Central memory CD4-positive, alpha-beta T cell (primary cell): ENCODE data around the gene TYW5.

Experiments
- DNase-seq: peaks from one replicate; pipeline ENCODE4 v3.0.0; 2022
- total RNA-seq, 3 experiments: gene quantifications; one replicate each; lab custom pipeline; 2026; lab: John Stamatoyannopoulos, UW

The TYW5 gene, protein sequence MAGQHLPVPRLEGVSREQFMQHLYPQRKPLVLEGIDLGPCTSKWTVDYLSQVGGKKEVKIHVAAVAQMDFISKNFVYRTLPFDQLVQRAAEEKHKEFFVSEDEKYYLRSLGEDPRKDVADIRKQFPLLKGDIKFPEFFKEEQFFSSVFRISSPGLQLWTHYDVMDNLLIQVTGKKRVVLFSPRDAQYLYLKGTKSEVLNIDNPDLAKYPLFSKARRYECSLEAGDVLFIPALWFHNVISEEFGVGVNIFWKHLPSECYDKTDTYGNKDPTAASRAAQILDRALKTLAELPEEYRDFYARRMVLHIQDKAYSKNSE
- total RNA-seq, result 29.1 to 33.5 (median 31.7) reads per million in 3 experiments

GRCh38 chr2:199955339-199956061 lies at the start of gene TYW5, which contains the start of gene MAIP1:
TSS of gene TYW5 (minus strand) at chr2:199955491. CDS start at chr2:199955470, 21 bp downstream.
TSS of gene MAIP1 (plus strand) at chr2:199955582. CDS start at chr2:199955799, 217 bp downstream.
- DNase-seq, result peak; percentile 78

DNA sequence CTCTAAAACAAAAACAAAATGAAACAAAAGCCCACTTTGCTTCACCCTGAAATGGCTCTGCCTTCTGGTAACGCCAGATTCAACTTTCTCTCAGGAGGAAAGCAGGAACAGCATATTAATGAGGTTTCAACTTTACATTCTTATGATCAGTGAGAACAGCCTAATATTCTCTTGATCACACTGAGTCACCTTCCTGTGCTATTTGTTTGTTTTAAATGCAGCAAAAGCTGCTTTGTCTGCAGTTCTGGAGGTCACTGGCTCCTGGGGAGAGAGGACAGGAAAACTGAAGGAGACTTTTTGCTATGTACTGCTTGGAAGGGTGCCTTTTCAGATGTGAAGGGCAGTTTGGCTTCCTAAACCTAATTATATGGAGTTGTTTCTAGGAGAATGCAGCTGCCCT lies 48.2 kb upstream of the TYW5 start:
- DNase-seq, result no peak

DNA sequence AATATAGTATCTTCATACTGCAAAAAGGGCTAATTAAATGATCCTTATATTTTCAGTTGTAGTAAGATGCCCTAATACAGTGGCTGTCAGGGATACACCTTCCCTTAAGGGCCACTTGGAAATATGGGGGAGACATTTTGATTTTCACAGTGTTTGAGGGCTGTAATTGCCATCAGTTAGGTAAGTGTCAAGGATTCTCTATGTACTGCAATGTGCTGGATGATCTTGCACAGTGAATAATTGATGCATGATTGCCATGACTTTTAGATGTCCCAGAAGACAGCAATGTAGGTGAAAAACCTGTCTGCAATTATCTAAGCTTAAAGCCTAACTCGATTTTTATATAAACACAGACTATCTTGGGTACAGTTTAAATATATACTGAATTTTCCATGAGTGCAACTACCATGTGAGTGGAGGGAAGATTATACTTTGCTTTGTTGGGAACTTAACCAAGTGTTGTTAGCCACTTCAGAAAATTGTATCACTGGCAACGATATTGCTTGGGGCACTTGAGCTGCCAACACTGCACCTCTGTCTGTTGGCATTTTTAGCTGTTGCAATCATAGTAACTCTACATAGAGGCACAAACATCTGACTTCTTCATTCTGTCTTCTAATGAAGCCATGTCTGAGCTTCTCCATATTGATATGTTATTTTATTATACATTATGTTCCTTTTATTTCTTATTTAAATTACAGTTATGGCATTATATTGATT lies 45.3 kb upstream of the TYW5 start:
- DNase-seq, result no peak

DNA sequence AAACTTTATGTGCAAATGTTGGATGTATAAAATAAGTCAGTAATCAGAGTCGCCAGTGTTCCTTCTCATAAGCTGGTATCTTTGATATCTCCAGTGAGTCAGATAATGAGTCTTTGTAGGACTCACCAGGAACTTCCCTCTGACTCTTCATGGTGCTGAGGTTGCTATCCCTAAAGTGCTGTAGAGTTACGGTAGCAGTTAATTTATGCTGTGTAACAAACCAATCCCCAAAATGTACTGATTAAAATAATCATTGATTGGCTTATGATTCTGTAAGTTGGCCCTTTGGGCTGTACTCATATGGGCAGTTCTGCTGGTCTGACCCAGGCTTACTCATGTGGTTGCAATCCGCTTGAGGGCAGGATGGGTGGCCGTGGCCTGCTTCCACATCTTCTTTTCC lies 43.9 kb upstream of the TYW5 start:
- DNase-seq, result no peak

- DNase-seq, result no peak
Observed at GRCh38 chr2:199997296-199997695, 42.0 kb upstream of the TYW5 start.

DNA sequence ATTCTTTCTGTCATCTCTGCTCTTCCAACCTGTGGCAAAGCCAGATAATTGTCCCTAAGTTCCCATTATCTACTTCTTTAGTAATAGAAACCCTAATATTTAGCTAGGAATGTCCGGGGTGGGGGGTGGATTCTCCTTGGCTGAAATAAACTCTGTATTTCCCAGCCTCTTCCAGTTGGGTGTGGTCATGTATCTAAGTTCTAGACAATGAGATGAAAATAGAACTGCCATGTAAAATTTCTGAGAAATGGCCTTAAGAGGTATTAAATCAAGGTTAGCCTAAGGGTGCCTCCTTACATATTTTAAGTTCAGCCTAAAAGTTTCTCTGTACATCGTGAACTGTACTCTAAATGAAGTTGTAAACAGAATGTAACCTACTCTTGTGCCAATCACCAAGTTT lies 39.6 kb upstream of the TYW5 start:
- DNase-seq, result no peak

GRCh38 chr2:199994371-199994770 lies 39.1 kb upstream of the TYW5 start:
- DNase-seq, result no peak

DNA sequence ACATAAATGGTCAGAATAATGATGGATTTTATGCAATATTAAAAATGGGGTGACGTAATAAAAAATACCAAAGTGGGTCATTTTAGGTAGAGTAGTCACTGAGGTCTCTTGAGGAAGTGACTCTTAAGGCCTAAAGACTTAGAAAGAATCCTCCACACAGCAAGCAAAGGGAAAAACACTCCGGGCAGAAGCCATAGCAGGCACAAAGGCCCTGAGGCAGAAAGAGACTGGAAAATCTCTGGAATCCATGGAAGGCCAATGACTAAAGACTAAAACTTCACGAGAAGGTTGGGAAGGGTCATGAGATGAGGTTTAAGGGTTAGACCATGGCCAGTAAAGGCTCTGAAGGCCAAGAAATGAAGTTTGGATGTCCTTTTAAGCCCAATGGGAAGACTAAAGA lies 37.0 kb upstream of the TYW5 start:
- no peak for DNase-seq

DNA sequence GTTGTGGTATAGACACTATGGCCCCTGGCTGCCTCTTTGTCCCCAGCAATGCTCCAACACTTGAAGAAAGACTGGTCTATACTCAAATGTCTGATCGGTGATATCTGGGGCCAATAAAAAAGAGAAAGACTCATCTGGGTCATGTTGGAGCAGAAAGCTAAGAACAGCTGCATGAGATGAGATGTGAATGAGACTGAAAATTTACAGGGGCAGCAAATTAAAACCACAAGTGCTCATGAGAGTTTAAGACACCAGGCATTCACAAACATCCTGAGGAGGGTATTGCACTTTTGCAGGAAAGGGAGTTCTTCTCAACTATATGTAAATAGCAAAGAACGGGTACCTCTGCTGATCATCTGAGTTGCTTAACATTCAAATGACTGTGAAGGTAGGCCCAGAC lies 36.4 kb upstream of the TYW5 start:
- no peak for DNase-seq

GRCh38 chr2:199989822-199990221 lies 34.5 kb upstream of the TYW5 start:
- DNase-seq, result no peak

- DNase-seq, result no peak
Observed at GRCh38 chr2:199988151-199988550, 32.9 kb upstream of the TYW5 start.

GRCh38 chr2:199987586-199987985 lies 32.3 kb upstream of the TYW5 start:
- no peak for DNase-seq

GRCh38 chr2:199985625-199986207 lies 30.4 kb upstream of the TYW5 start:
- DNase-seq, result peak; percentile 39

DNA sequence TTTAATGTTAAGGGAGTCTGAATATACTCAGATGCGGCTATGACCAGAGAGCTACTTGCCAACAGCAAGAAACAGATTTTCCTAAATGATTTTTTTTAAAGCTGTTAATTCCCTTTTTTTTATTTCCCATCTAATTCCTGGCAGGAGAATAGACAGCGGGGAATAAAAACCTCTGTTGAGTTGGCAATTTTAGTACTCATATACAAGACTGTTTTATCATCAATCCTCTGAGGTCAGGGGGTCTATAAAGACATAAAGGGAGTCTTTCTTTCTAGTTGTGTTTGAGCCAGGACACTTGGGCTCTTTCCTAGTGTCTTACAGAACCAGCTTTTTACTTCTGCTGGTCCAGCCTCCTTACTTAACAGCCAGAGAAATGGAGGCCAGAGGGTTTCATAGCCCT lies 29.5 kb upstream of the TYW5 start:
- no peak for DNase-seq

DNA sequence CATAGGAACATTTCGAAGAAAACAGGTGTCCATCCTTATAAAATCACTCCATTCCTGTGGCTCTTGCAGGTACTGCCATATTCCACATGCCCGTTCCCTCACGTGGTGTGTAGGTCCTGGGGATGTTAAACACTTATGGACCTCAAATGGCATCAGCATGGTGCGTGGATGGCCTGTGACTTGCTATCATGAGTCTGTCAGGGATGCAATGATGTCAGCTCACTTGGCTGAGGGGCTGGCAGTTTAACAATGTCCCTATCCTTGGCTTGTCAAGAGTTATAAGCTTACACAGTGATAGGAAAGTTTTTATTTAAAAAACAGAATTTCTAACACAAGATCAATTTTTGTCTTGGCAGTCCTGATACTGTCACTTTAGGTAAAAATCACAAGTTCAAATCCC lies 28.9 kb upstream of the TYW5 start:
- no peak for DNase-seq

DNA sequence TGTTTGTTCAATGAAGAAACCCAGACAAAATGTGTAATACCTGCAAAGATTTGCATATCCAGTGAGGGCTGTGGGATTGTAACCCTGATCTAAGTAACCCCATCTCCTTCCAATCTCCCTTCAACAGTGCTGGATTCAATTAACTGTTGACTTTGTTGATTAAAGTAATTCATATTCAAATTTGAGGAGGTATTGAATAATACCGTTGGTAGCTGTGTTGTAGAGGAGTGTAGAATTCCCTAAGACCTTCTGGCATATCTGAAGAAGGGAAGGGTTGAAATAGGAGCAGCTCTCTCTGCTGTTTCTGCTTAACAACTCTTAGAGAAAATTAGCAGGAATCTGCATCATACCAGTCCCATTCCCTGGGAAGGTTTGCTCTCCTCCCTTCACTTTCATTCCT lies 28.2 kb upstream of the TYW5 start:
- no peak for DNase-seq

GRCh38 chr2:199982126-199982843 lies 27.0 kb upstream of the TYW5 start:
- no peak for DNase-seq

- peak; percentile 62 for DNase-seq
Observed at GRCh38 chr2:199979832-199980628, 24.7 kb upstream of the TYW5 start.

DNA sequence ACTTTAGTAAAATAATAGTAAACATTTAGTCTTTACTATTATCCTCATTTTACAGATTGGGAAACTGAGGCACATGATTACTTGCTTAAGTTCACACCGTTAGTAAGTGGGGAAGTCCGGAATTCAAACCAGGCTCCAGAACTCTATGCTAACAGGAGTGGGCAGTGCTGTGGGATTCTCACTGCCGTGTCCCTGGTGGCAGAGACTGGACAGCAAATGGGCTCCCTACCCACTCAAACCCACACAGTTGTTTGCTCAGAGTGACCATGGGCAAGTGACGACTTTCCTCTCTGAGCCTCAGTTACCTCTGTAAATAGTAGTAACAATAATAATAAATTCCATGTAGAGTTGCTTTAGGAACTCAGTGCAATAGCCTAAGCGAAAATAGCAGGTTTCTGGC lies 24.1 kb upstream of the TYW5 start:
- no peak for DNase-seq

- no peak for DNase-seq
Observed at GRCh38 chr2:199977984-199978415, 22.7 kb upstream of the TYW5 start.

DNA sequence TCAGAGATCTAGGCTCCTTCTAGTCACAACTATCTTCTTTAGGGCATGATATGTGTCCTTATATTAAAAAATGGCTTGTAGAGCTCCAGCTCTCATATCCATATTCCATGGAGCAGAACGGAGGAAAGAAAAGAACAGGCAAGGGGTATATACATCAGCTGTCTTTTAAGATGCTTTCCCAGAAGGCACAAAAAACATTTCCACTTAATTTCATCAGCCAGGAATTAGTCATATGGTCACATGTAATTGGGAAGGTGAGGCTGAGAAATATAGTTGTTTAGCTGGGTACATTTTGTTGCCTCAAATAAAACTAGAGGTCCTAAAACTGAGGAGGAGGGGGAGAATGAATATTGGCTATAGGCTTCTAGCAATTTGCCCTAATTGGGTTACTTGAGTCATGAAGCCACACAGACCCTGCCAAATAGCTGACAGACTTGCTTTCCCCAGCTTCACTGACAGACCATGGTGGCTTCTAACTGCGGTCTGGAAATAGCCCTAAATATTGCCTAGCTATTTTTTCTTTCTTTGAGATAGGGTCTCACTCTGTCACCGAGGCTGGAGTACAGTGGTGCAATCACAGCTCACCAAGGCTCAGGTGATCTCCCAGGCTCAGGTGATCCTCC lies 20.1 kb upstream of the TYW5 start:
- no peak for DNase-seq
